ENCODE data around the gene VPS26C. TPM values are rescaled to one million over a fixed set of nuclear protein-coding genes. Genes with fewer than 3 reads are reported as not detected.

The VPS26C gene
- total RNA-seq, 2 donors from 2014 or later: 68.9 to 69.0 TPM

GRCh38 chr21:37181059-37181458 lies 86.1 kb downstream of the VPS26C start:
- no peak for ATAC-seq
- Mint-ChIP-seq H3K27ac (no peak overlapping the region), H3K9me3 (no peaks in the 10 kb centered on the region), H3K36me3 (peaks cover 15 to 37% of the 10 kb centered on the region in 2 donors)
- no peak for DNase-seq (ENCODE audit: low spot score in 2 of 2)

- no peak overlapping the region for H3K27ac Mint-ChIP-seq
- H3K36me3 Mint-ChIP-seq: peaks cover 23 to 45% of the 10 kb centered on the region in 2 donors
- H3K9me3 Mint-ChIP-seq: no peaks in the 10 kb centered on the region
- no peak for DNase-seq (ENCODE audit: low spot score in 2 of 2)
- ATAC-seq: no peak
Measured at GRCh38 chr21:37176716-37177115, 90.4 kb downstream of the VPS26C start.

Other genes starting within 250 kb of the VPS26C start
- 10 to 100 TPM; 12.9 to 22.1 TPM for gene PIGP, start 194.3 kb downstream of the VPS26C start, total RNA-seq
- gene TTC3, start 194.1 kb downstream of the VPS26C start, total RNA-seq: 100 to 1,000 TPM in 1 of 2 donors, 10 to 100 TPM in 1; 63.6 to 113 TPM
- gene DYRK1A, start 99.4 kb upstream of the VPS26C start, total RNA-seq: 10 to 100 TPM; 65.5 to 87.9 TPM

All from activated naive CD4-positive, alpha-beta T cell treated with anti-CD3 and anti-CD28 coated beads, Interleukin-2, amount 50 U/mL, for 72 hours (primary cell).